Measurements from ENCODE around the gene DNASE1L3. TPM values are rescaled to one million over a fixed set of nuclear protein-coding genes. Genes with fewer than 3 reads are reported as not detected.

Gene DNASE1L3
- polyA plus RNA-seq, 12 donors = 0.15 to 5.9 (median 0.89) TPM; not detected in 2

DNA sequence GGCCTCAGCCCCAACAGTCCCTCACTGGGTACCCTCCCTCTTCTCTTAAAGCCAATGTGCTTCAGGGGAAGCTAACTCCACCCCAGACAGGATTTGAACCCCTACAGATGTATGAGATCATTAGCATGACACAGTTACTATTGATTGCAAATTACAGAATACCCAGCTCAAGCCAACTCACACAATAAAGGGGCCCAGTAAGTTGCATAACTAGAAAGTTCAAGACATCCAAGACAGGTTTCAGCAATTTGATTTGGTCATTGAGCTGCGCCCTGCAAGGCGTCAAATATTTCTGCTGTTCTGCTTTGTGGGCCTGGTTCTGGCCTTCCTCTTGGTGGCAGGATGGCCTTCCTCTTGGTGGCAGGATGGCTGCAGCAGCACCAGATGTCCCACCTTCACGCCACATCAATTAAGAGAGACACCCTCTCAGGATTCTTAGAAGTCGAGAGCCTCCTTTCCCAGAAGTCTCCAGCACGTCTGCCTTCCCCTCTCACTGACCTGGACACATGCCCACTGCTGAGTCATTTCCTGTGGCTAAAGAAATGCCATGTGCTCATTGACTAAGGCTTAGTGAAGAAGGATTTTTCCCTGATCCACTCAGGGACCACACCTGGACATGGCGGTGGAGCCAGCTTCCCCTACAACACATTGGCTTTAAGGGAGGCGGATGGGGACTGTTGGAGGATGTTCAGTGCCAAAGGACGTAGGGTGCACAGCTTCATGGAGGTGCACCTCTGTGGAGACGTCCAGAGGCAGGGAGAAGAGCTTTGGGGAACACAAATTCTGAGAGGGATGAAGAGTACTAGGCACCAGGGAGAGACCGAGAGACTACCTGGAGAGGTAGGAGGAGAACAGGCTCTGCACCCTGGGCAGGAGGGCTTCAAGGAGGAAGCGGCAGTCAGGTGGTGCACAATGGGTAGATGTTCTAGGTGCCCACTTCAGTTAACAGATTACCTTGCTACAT is 49.1 kb downstream of the DNASE1L3 start:
- DNase-seq = no peak

GRCh38 chr3:58160399-58160798 is 50.4 kb downstream of the DNASE1L3 start:
- no peak for DNase-seq

- DNase-seq = no peak
Observed at GRCh38 chr3:58158442-58159153, 52.2 kb downstream of the DNASE1L3 start.

DNA sequence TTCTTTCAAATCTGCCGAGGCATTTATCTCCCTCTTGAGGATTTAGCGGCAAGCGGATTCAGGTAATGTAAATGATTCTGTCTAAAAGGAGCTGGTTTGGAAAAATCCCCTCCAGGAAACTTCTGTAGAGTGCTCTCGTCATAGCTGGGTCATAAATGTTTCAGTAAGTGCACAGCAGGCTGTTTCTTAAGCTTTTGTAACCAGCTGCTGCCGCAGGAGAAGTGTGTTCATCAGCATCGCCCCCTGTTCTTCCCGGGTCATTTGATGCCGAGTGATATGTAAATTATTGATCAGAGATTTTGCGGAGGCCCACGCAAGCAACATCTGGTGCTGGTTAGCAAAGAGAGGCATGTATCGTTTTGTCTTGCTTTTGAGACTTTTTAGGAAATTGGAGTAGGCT is 53.1 kb downstream of the DNASE1L3 start:
- no peak for DNase-seq

GRCh38 chr3:58155838-58156237 is 54.9 kb downstream of the DNASE1L3 start:
- DNase-seq = no peak

DNA sequence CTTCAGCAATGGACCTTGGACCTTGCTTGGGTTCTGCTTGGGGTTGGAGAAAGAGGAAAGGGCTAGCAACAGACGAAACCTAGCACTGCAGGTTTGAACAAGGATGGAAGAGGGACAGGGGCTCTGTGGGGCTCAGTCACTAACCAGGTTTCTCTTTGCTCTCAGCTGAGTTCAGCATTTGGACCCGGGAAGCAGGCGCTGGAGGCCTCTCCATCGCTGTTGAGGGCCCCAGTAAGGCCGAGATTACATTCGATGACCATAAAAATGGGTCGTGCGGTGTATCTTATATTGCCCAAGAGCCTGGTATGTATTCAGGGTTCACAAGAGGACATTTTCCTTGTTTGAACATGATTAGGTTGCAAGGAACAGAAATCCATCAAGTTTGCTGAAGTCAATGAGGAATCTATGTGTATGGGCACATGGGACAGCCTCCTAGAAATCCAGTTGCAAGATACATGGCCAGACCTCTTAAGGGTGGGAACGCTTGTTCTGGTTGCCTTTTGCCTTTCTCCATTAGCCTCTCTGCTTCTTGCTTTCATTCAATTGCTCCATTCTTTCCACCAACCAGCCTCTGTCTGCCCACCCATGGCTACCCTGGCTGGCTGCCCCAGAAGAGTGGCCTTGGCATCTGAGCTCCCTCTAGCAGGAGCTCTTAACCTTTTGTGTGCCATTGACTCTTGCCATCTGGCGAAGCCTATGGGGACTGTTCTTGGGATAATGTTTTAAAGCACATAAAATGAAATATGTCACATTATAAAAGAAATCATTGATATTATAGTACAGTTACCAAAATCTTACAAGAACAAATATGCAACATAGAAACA is 55.9 kb downstream of the DNASE1L3 start:
- DNase-seq = no peak

GRCh38 chr3:58153371-58153770 is 57.4 kb downstream of the DNASE1L3 start:
- no peak for DNase-seq

GRCh38 chr3:58152225-58153015 is 58.4 kb downstream of the DNASE1L3 start:
- DNase-seq = no peak

- DNase-seq = no peak
Observed at GRCh38 chr3:58151637-58152036, 59.1 kb downstream of the DNASE1L3 start.

- no peak for DNase-seq
Observed at GRCh38 chr3:58150810-58151199, 60.0 kb downstream of the DNASE1L3 start.

GRCh38 chr3:58150130-58150809 is 60.5 kb downstream of the DNASE1L3 start:
- DNase-seq = no peak

DNA sequence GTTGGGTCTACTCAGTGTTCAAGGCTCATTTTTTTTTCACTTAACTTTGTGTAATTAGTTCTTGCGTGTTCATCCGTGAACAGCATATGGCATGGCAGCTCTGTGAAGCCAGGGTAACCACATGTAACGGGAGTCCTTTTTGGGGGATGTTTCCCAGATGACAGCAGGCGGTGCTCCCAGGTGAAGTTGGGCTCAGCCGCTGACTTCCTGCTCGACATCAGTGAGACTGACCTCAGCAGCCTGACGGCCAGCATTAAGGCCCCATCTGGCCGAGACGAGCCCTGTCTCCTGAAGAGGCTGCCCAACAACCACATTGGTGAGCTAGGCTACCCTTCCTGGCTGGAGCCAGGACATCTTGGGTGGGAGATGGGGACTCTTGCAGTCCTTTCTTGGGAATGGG is 62.7 kb downstream of the DNASE1L3 start:
- DNase-seq = no peak

GRCh38 chr3:58144478-58145325 is 66.1 kb downstream of the DNASE1L3 start:
- DNase-seq = no peak

GRCh38 chr3:58143417-58144055 is 67.2 kb downstream of the DNASE1L3 start:
- DNase-seq = no peak

Other genes with a start within 250 kb of the DNASE1L3 start
- 100 to 1,000 TPM in 1 of 12 donors, 10 to 100 TPM in 10, not detected in 1; 44.4 to 120 (median 54.9) TPM for gene FLNB, start 202.6 kb downstream of the DNASE1L3 start, polyA plus RNA-seq (ENCODE audit: insufficient read length in 12 of 12)
- gene ABHD6, start 26.8 kb upstream of the DNASE1L3 start, polyA plus RNA-seq (ENCODE audit: insufficient read length in 12 of 12) = 1 to 10 TPM in 10 of 12 donors, not detected in 2; 3.2 to 7.5 (median 5.1) TPM
- 10 to 100 TPM in 11 of 12 donors, not detected in 1; 14.8 to 25.9 (median 20.2) TPM for gene RPP14, start 95.3 kb upstream of the DNASE1L3 start, polyA plus RNA-seq (ENCODE audit: insufficient read length in 12 of 12)
- gene HTD2, start 95.5 kb upstream of the DNASE1L3 start, polyA plus RNA-seq (ENCODE audit: insufficient read length in 12 of 12) = 100 to 1,000 TPM in 1 of 12 donors, 10 to 100 TPM in 10, 1 to 10 TPM in 1; 5.4 to 500 (median 12.4) TPM
- gene PXK, start 121.9 kb upstream of the DNASE1L3 start, polyA plus RNA-seq (ENCODE audit: insufficient read length in 12 of 12) = 10 to 100 TPM in 11 of 12 donors, not detected in 1; 16.5 to 45.0 (median 25.0) TPM
- gene PDHB, start 222.9 kb upstream of the DNASE1L3 start, polyA plus RNA-seq (ENCODE audit: insufficient read length in 12 of 12) = 10 to 100 TPM in 11 of 12 donors, not detected in 1; 49.8 to 92.5 (median 79.9) TPM

All from muscle of arm (tissue), 12 donors.